Measurements from ENCODE around the gene PPP3CB. TPM values are rescaled to one million over a fixed set of nuclear protein-coding genes. Genes with fewer than 3 reads are reported as not detected.
A peak's percentile ranks its signal among the peaks of the same experiment; 100 is the strongest.

PPP3CB gene
- total and polyA plus RNA-seq, 10 donors = 25.5 to 61.2 (median 39.7) TPM

- no peak for TF ChIP-seq POLR2A (IDR thresholded peaks at IDR 0.05)
- TF ChIP-seq, protein P1, sequence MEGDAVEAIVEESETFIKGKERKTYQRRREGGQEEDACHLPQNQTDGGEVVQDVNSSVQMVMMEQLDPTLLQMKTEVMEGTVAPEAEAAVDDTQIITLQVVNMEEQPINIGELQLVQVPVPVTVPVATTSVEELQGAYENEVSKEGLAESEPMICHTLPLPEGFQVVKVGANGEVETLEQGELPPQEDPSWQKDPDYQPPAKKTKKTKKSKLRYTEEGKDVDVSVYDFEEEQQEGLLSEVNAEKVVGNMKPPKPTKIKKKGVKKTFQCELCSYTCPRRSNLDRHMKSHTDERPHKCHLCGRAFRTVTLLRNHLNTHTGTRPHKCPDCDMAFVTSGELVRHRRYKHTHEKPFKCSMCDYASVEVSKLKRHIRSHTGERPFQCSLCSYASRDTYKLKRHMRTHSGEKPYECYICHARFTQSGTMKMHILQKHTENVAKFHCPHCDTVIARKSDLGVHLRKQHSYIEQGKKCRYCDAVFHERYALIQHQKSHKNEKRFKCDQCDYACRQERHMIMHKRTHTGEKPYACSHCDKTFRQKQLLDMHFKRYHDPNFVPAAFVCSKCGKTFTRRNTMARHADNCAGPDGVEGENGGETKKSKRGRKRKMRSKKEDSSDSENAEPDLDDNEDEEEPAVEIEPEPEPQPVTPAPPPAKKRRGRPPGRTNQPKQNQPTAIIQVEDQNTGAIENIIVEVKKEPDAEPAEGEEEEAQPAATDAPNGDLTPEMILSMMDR (IDR thresholded peaks at IDR 0.05 in 8 of 11, conservative IDR thresholded peaks at IDR 0.05 in 3 of 11) = no peak
- no peak for TF ChIP-seq POLR2AphosphoS5 (IDR thresholded peaks at IDR 0.05)
- 89 to 97% (median 96%) methylated on average over 4 of the region's 4 CpGs for WGBS, 5 donors
- no peak for DNase-seq
- H3K4me1 ChIP-seq = peaks cover 0 to 3% (median 0%) of the 10 kb centered on the region in 6 donors
- no peak overlapping the region for H3K4me3 ChIP-seq
- H3K27me3 ChIP-seq (replicated peaks in 1 of 7) = no peaks in the 10 kb centered on the region
- H3K36me3 ChIP-seq = peaks cover 0 to 92% (median 18%) of the 10 kb centered on the region in 6 donors
- H3K27ac ChIP-seq = peak overlapping the region in 1 of 8 donors; percentile 10
- intact Hi-C loops (cut with DNase I; ENCODE audit: low total_unique reads) = no loop called here
- no peaks in the 10 kb centered on the region for H3K9me3 ChIP-seq
Measured at GRCh38 chr10:73460897-73461296, 34.9 kb downstream of the PPP3CB start.

GRCh38 chr10:73459683-73460314 lies 36.0 kb downstream of the PPP3CB start:
- intact Hi-C loops (cut with DNase I; ENCODE audit: low total_unique reads) = no loop called here

DNA sequence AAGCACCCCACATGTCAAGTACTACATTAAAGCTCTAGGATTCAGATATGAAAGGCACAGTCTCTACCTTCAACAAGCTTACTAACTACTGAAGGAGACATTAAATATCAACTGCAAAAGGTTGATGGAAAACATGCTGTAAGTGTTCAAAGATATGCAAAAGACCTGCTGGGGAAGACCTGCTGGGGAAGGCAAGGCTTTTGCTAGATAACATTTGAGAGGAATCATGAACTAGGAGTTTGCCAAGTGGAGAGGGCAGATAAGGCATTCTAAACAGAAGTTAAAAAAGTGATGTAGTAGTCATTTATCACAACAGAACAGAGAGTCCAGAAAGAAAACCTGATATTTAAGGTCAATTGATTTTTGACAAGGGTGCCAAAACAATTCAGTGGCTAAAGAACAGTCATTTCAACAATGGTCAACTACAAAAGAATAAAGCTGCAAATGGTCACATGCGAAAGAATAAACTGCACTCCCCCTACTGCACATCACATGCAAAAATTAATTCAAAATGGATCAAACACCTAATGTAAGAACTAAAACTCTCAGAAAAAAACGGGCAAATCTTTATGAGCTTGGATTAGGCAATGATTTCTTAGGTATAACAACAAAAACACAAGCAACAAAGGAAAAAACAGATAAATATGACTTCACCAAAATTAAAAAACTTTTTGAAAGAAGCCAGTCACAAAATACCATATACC lies 39.5 kb downstream of the PPP3CB start:
- H3K27me3 ChIP-seq (replicated peaks in 1 of 7) = no peaks in the 10 kb centered on the region
- TF ChIP-seq POLR2AphosphoS5 (IDR thresholded peaks at IDR 0.05) (no peak), POLR2A (IDR thresholded peaks at IDR 0.05) (no peak)
- TF ChIP-seq, protein P1 (IDR thresholded peaks at IDR 0.05 in 8 of 11, conservative IDR thresholded peaks at IDR 0.05 in 3 of 11) = no peak
- DNase-seq = no peak
- H3K27ac ChIP-seq = no peak overlapping the region
- intact Hi-C loops (cut with DNase I; ENCODE audit: low total_unique reads) = no loop called here
- H3K4me1 ChIP-seq = peaks cover 0 to 3% (median 0%) of the 10 kb centered on the region in 6 donors
- peaks cover 0 to 93% (median 21%) of the 10 kb centered on the region in 6 donors for H3K36me3 ChIP-seq
- H3K9me3 ChIP-seq = no peaks in the 10 kb centered on the region
- H3K4me3 ChIP-seq = no peak overlapping the region
- WGBS, 5 donors = 92 to 98% (median 94%) methylated on average over 2 of the region's 2 CpGs

More at GRCh38 chr10:73459683-73460314, 36.0 kb downstream of the PPP3CB start:
- H3K27ac ChIP-seq = no peak overlapping the region
- TF ChIP-seq POLR2AphosphoS5 (IDR thresholded peaks at IDR 0.05) (no peak), POLR2A (IDR thresholded peaks at IDR 0.05) (no peak)
- TF ChIP-seq, protein P1 (IDR thresholded peaks at IDR 0.05 in 8 of 11, conservative IDR thresholded peaks at IDR 0.05 in 3 of 11) = no peak
- H3K36me3 ChIP-seq = peaks cover 0 to 92% (median 10%) of the 10 kb centered on the region in 6 donors
- no peaks in the 10 kb centered on the region for H3K27me3 ChIP-seq (replicated peaks in 1 of 7)
- no peaks in the 10 kb centered on the region for H3K9me3 ChIP-seq
- WGBS, 5 donors = 74 to 87% (median 81%) methylated on average over 6 of the region's 6 CpGs
- DNase-seq = no peak
- no peak overlapping the region for H3K4me3 ChIP-seq
- H3K4me1 ChIP-seq = peaks cover 0 to 3% (median 0%) of the 10 kb centered on the region in 6 donors

DNA sequence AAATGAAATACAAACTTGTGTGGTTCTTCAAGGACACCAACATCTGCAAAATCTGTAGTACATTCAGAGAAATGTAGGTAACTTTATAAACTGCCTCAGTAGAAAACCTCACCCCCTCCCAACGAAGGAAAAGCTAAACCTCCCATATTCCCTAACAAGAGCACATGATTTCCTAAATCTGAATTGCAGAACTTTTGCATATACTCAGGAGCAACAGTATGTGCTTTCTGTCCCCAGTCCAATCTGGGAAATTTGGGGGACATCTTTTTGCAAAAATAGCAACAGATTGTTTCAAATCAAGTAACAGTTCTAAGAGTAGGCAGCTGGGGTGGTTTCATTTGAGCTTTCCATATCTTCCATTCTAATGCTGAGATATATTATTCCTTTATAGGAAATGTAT lies 46.7 kb downstream of the PPP3CB start:
- 84 to 93% (median 88%) methylated on average over 1 of the region's 1 CpG for WGBS, 5 donors
- TF ChIP-seq, protein P1 (IDR thresholded peaks at IDR 0.05 in 8 of 11, conservative IDR thresholded peaks at IDR 0.05 in 3 of 11) = no peak
- TF ChIP-seq POLR2AphosphoS5 (IDR thresholded peaks at IDR 0.05) (no peak), POLR2A (IDR thresholded peaks at IDR 0.05) (no peak)
- Histone ChIP-seq H3K4me3 (no peak overlapping the region), H3K27me3 (replicated peaks in 1 of 7) (no peaks in the 10 kb centered on the region), H3K36me3 (peaks cover 0 to 81% (median 38%) of the 10 kb centered on the region in 6 donors), H3K27ac (no peak overlapping the region), H3K9me3 (no peaks in the 10 kb centered on the region), H3K4me1 (no peaks in the 10 kb centered on the region)
- DNase-seq = no peak
- intact Hi-C loops (cut with DNase I; ENCODE audit: low total_unique reads) = no loop called here

Data from spleen (tissue), 11 donors.